Ovary (tissue), 9 donors: ENCODE results near the gene GPHN. TPM values are rescaled to one million over a fixed set of nuclear protein-coding genes. Genes with fewer than 3 reads are reported as not detected.

ENCODE experiments used
- DNase-seq, 5 donors: peaks; one replicate each; pipeline ENCODE4 v3.0.0-alpha.2; 2019 to 2020
- H3K27ac ChIP-seq, 2 donors: fragments of 200-600 bp; one replicate each; pipeline versions ENCODE4 v1.5.1 to v1.8.0; 2019 to 2022
- H3K27me3 ChIP-seq: fragments of 200-600 bp; one replicate; pipeline ENCODE4 v1.8.0; 2022
- H3K36me3 ChIP-seq: fragments of 200-600 bp; sonication (generic); one replicate; pipeline ENCODE4 v1.5.1; 2019
- H3K4me1 ChIP-seq: one replicate; pipeline ENCODE4 v1.8.1; 2013; ENCODE audit warnings: mild to moderate bottlenecking, moderate library complexity; ENCODE audit not compliant: insufficient read depth
- H3K4me3 ChIP-seq: fragments of 200-600 bp; sonication (generic); one replicate; pipeline ENCODE4 v1.5.1; 2017
- H3K9me3 ChIP-seq, 2 donors: fragments of 200-600 bp in 1 of 2; sonication (generic) in 1 of 2; one replicate each; pipeline versions ENCODE4 v1.5.1 to v1.8.1; 2013 to 2019; ENCODE audit warnings: mild to moderate bottlenecking in 1 of 2, moderate library complexity in 1 of 2
- CTCF ChIP-seq, 3 donors: fragments of 450-650 bp in 2 of 3; fragments of 200-600 bp in 1 of 3; IDR thresholded peaks; one replicate each; pipeline versions ENCODE4 v1.5.1 to v1.8.0; 2016 to 2022; ENCODE audit warnings: antibody characterized with exemption in 3 of 3, mild to moderate bottlenecking in 1 of 3
- EP300 ChIP-seq: sonication (generic); formaldehyde crosslinking; IDR thresholded peaks from one replicate; pipeline ENCODE4 v1.6.1; 2017; ENCODE audit warnings: antibody characterized with exemption
- POLR2A ChIP-seq: fragments of 450-650 bp; IDR thresholded peaks from one replicate; pipeline ENCODE4 v1.6.1; 2017; ENCODE audit warnings: antibody characterized with exemption, mild to moderate bottlenecking, moderate library complexity
- WGBS, 3 donors: extraction: QIAGEN DNeasy Blood & Tissue Kit in 1 of 3; methylation state at CpG; one replicate each; pipeline versions ENCODE4 v1.1.5 to v1.1.7; 2013 to 2017; 5-methylcytosine and 5-hydroxymethylcytosine counted together
- intact Hi-C, 4 donors: fragments of 100-400 bp; cut with DNase I; formaldehyde crosslinking; loops; one replicate each; pipeline versions ENCODE4 v1.11.0 to v1.15.1; 2022 to 2023
- polyA plus RNA-seq, 2 donors: library from polyadenylated mRNA; stranded (reverse); fragments of 200-250 nt in 1 of 2; fragments of 350-450 nt in 1 of 2; fragmentation: Illumina TruSeq in 1 of 2; extraction: RNeasy Lipid Tissue Mini Kit (QIAGEN cat#74804) in 1 of 2; gene quantifications; one replicate each; pipeline ENCODE4 v1.2.3, GENCODE V29; 2013 to 2014
- total RNA-seq, 7 donors: library from RNA; depleted of rRNA in 2 of 7; stranded (reverse); fragments of >200 nt in 2 of 7; fragmentation: NEBNext Ultra II Directional in 3 of 7; extraction: Animal tissue kit (Norgen Biotek cat#: 25700) in 3 of 7; gene quantifications; one replicate each; pipeline versions ENCODE4 v1.1.0 to v1.2.4, GENCODE V29; 2016 to 2023
- donor health status: DM: no; HTN: no; CAD: no; lungs with moderate emphysema.
- donor health status: DM: no; HTN: no; CAD: no.
- donor health status: Bipolar disorder and iron deficiency.
- donor health status: DM: yes; HTN: yes; CAD: no.
- donor health status: DM: no; HTN: no; CAD: no.
- donor health status: DM: yes; HTN: yes; CAD: no.

GPHN gene
- total and polyA plus RNA-seq, 9 donors: 8.3 to 44.9 (median 20.3) TPM

- WGBS, 3 donors: 96 to 98% (median 97%) methylated on average over 1 of the region's 1 CpG
- no peak for TF ChIP-seq EP300
- TF ChIP-seq CTCF (IDR thresholded peaks at IDR 0.05): no peak
- TF ChIP-seq POLR2A: no peak
- Histone ChIP-seq H3K27me3 (peaks cover 2% of the 10 kb centered on the region), H3K4me3 (no peak overlapping the region), H3K9me3 (no peaks in the 10 kb centered on the region), H3K4me1 (no peaks in the 10 kb centered on the region), H3K36me3 (no peaks in the 10 kb centered on the region), H3K27ac (no peak overlapping the region)
- intact Hi-C loops: loop anchor here in 1 of 4 donors (10.0 kb wide), 1 partner anchor 637 kb away; no protein-coding TSS in a partner anchor
- DNase-seq: no peak
These were observed 623.7 kb downstream of the GPHN start for GRCh38 chr14:67131691-67132090.

- no peaks in the 10 kb centered on the region for H3K4me1 ChIP-seq
- no peak overlapping the region for H3K4me3 ChIP-seq
- intact Hi-C loops: loop anchor here in 1 of 4 donors (10.0 kb wide), 1 partner anchor 638 kb away; no protein-coding TSS in a partner anchor
- H3K9me3 ChIP-seq: no peaks in the 10 kb centered on the region
- no peak overlapping the region for H3K27ac ChIP-seq
- no peaks in the 10 kb centered on the region for H3K36me3 ChIP-seq
- peaks cover 2% of the 10 kb centered on the region for H3K27me3 ChIP-seq
- TF ChIP-seq POLR2A (no peak), EP300 (no peak), CTCF (IDR thresholded peaks at IDR 0.05) (no peak)
- DNase-seq: no peak
These were observed 625.2 kb downstream of the GPHN start for GRCh38 chr14:67133144-67133543.

GRCh38 chr14:67133595-67134441 lies 625.9 kb downstream of the GPHN start:
- no peaks in the 10 kb centered on the region for H3K9me3 ChIP-seq
- no peak overlapping the region for H3K4me3 ChIP-seq
- TF ChIP-seq POLR2A (no peak), EP300 (no peak), CTCF (IDR thresholded peaks at IDR 0.05) (no peak)
- H3K27me3 ChIP-seq: peaks cover 2% of the 10 kb centered on the region
- intact Hi-C loops: loop anchor here in 1 of 4 donors (10.0 kb wide), 1 partner anchor 639 kb away; no protein-coding TSS in a partner anchor
- no peak for DNase-seq
- no peaks in the 10 kb centered on the region for H3K36me3 ChIP-seq
- no peak overlapping the region for H3K27ac ChIP-seq
- WGBS, 3 donors: 75 to 80% (median 80%) methylated on average over 3 of the region's 3 CpGs
- H3K4me1 ChIP-seq: no peaks in the 10 kb centered on the region

- no peaks in the 10 kb centered on the region for H3K4me1 ChIP-seq
- intact Hi-C loops: loop anchor here in 1 of 4 donors (10.0 kb wide), 1 partner anchor 643 kb away; no protein-coding TSS in a partner anchor
- H3K9me3 ChIP-seq: no peaks in the 10 kb centered on the region
- H3K27me3 ChIP-seq: peaks cover 2% of the 10 kb centered on the region
- no peak overlapping the region for H3K4me3 ChIP-seq
- H3K27ac ChIP-seq: no peak overlapping the region
- TF ChIP-seq POLR2A: no peak
- TF ChIP-seq CTCF (IDR thresholded peaks at IDR 0.05): no peak
- TF ChIP-seq EP300: no peak
- no peak for DNase-seq
- H3K36me3 ChIP-seq: no peaks in the 10 kb centered on the region
These were observed 629.9 kb downstream of the GPHN start for GRCh38 chr14:67137744-67138371.
